ENCODE data around the gene ADPRHL1. TPM values are rescaled to one million over a fixed set of nuclear protein-coding genes. Genes with fewer than 3 reads are reported as not detected.

ADPRHL1 gene
- total and polyA plus RNA-seq, 2 experiments from 2014 or later: 1.0 to 1.1 TPM

GRCh38 chr13:113413178-113413897 lies 40.0 kb downstream of the ADPRHL1 start:
- Histone ChIP-seq H4K20me1 (ENCODE audit: insufficient read depth, poor library complexity, severe bottlenecking) (no peaks in the 10 kb centered on the region), H2AFZ (no peak overlapping the region), H3K36me3 (replicated peaks; ENCODE audit: insufficient read depth, low read depth) (no peaks in the 10 kb centered on the region), H3K4me1 (ENCODE audit: insufficient read depth) (peaks cover 11% of the 10 kb centered on the region), H3K9me2 (replicated peaks; ENCODE audit: insufficient read depth) (no peaks in the 10 kb centered on the region), H3K79me2 (no peaks in the 10 kb centered on the region), H3K9me3 (ENCODE audit: low read depth) (no peaks in the 10 kb centered on the region), H3K27me3 (no peaks in the 10 kb centered on the region), H3K27ac (no peak overlapping the region), H3K4me2 (no peak overlapping the region), H3K4me3 (no peak overlapping the region)
- DNase-seq (ENCODE audit: low spot score): no peak
- 95% methylated on average over 32 of the region's 32 CpGs for WGBS (ENCODE audit: low lambda C conversion rate, missing lambda C conversion rate)
- TF ChIP-seq EZH2 (IDR thresholded peaks at IDR 0.05; ENCODE audit: borderline replicate concordance): no peak

DNA sequence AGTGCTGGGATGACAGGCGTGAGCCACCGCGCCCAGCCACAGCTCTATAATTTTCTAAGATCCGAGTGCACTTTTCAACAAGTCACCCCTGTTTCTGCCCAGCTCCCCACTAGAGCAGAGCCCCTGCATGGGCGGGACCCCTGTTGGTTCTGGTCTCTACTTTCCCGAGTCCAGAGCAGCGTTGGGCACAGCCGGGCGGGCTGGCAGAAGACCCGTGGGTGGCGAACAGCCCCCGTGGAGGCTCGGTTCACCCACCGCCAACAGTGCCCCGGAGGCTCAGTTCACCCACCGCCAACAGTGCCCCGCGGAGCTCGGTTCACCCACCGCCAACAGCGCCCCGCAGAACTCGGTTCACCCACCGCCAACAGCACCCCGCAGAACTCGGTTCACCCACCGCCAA lies 40.8 kb downstream of the ADPRHL1 start:
- Histone ChIP-seq H3K9me2 (replicated peaks; ENCODE audit: insufficient read depth) (no peaks in the 10 kb centered on the region), H4K20me1 (ENCODE audit: insufficient read depth, poor library complexity, severe bottlenecking) (no peaks in the 10 kb centered on the region), H3K4me2 (no peak overlapping the region), H3K4me1 (ENCODE audit: insufficient read depth) (peaks cover 11% of the 10 kb centered on the region), H3K9me3 (ENCODE audit: low read depth) (no peaks in the 10 kb centered on the region), H3K27me3 (no peaks in the 10 kb centered on the region), H3K27ac (no peak overlapping the region), H3K36me3 (replicated peaks; ENCODE audit: insufficient read depth, low read depth) (no peaks in the 10 kb centered on the region), H3K79me2 (no peaks in the 10 kb centered on the region), H3K4me3 (no peak overlapping the region), H2AFZ (no peak overlapping the region)
- no peak for DNase-seq (ENCODE audit: low spot score)
- WGBS (ENCODE audit: low lambda C conversion rate, missing lambda C conversion rate): 97% methylated on average over 13 of the region's 27 CpGs
- TF ChIP-seq CTCF (IDR thresholded peaks at IDR 0.05; ENCODE audit: poor library complexity) (no peak), EZH2phosphoT487 (IDR thresholded peaks at IDR 0.05; ENCODE audit: low read depth, severe bottlenecking, unreplicated experiment) (no peak), EZH2 (IDR thresholded peaks at IDR 0.05; ENCODE audit: borderline replicate concordance) (no peak)

- Histone ChIP-seq H3K9me2 (replicated peaks; ENCODE audit: insufficient read depth) (no peaks in the 10 kb centered on the region), H3K4me3 (no peak overlapping the region), H3K9me3 (ENCODE audit: low read depth) (no peaks in the 10 kb centered on the region), H3K4me1 (ENCODE audit: insufficient read depth) (peaks cover 11% of the 10 kb centered on the region), H3K27me3 (no peaks in the 10 kb centered on the region), H2AFZ (no peak overlapping the region), H3K36me3 (replicated peaks; ENCODE audit: insufficient read depth, low read depth) (no peaks in the 10 kb centered on the region), H3K79me2 (no peaks in the 10 kb centered on the region), H3K4me2 (no peak overlapping the region), H4K20me1 (ENCODE audit: insufficient read depth, poor library complexity, severe bottlenecking) (no peaks in the 10 kb centered on the region), H3K27ac (peak overlapping the region; percentile 78)
- 83% methylated on average over 30 of the region's 30 CpGs for WGBS (ENCODE audit: low lambda C conversion rate, missing lambda C conversion rate)
- DNase-seq (ENCODE audit: low spot score): peak; percentile 53
- TF ChIP-seq EZH2phosphoT487 (IDR thresholded peaks at IDR 0.05; ENCODE audit: low read depth, severe bottlenecking, unreplicated experiment) (no peak), EZH2 (IDR thresholded peaks at IDR 0.05; ENCODE audit: borderline replicate concordance) (no peak), CTCF (IDR thresholded peaks at IDR 0.05; ENCODE audit: poor library complexity) (no peak)
Measured at GRCh38 chr13:113411216-113412023, 41.9 kb downstream of the ADPRHL1 start.
